ENCODE data around the gene KRT84. TPM values are rescaled to one million over a fixed set of nuclear protein-coding genes. Genes with fewer than 3 reads are reported as not detected.

KRT84 gene
- total RNA-seq, 1 experiment from 2014 or later, result not detected

DNA sequence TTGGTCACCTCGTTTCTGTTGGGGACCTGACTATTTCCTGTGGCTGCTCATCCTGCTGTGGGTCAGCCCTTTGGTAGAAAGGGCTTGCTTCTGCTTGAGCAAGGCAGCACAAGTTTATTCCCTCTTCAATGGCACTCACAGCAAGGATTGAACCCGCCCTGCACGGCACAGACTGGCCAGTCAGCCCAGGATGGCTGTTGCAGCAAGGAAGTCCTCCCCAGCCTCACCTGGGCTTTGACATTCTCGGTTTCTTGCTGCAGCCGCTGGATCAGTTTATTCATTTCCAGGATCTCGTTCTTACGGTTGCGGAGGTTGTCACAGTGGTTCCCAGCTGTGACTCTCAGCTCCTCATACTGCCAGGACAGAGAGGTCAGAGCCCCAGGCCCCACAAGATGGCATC, 11.2 kb upstream of the KRT84 start:
- no peak overlapping the region for H3K4me3 ChIP-seq
- H3K27me3 ChIP-seq, result no peaks in the 10 kb centered on the region
- no peaks in the 10 kb centered on the region for H3K9me3 ChIP-seq
- DNase-seq, result no peak
- H3K36me3 ChIP-seq, result no peaks in the 10 kb centered on the region

DNA sequence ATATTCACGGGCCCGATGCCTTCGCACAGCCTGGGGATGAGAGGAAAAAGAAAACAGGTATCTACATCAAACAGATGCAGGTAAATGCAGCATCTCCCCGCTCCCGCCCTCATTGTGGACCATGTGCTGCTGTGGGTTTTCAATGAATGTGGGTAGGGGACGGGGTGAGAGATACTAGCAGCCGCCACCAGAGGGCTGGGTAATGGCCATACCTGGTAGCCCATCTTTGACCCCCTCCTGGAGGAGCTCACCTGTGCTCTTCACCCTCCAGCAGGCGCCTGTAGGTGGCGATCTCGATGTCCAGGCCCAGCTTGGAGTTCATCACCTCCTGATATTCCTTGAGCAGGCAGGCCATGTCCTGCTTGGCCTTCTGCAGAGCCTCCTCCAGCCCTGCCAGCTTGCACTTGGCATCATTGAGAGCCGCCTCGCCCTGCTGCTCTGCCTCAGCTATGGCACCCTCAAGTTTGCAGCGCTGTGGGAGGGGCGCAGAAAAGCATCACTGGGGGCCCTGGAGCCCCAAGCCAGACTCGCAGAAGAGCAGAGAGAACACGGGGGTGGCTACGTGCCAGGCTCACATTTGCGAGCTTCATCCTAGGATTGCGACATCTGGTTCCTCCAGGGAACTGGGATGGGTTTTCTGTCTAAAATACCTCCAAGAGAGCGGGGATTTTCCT, 10.4 kb upstream of the KRT84 start:
- DNase-seq, result no peak
- Histone ChIP-seq H3K27me3 (no peaks in the 10 kb centered on the region), H3K4me3 (no peak overlapping the region), H3K9me3 (no peaks in the 10 kb centered on the region), H3K36me3 (no peaks in the 10 kb centered on the region)

DNA sequence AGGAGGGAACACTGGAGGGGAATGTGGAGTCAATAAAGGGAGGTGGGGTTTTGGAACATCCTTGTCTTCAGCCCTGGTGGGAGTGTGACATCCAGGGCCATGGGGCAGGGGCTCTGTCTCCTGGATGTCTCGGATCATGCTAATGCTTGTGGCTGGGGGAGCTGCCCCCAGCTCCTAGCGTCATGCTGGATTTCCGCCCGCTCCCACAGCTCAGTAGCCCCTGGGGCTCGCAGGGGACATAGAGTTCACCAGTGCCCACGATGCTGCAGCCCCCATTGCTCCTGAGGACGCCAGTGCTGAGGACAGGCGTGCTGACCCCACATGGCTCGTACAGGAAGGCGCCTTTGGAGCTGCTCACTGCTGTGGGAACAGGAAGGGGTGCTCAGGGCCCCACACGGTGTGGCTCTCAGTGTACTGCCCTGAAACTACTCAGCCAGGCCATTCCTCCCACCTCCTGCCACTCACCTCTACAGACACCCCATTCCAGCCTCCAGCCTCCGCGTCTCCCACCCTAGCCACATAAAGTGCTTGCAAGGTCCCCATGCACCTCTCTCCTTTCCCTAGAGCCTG, 9.5 kb upstream of the KRT84 start:
- H3K36me3 ChIP-seq, result no peaks in the 10 kb centered on the region
- no peak overlapping the region for H3K4me3 ChIP-seq
- no peaks in the 10 kb centered on the region for H3K9me3 ChIP-seq
- DNase-seq, result no peak
- H3K27me3 ChIP-seq, result no peaks in the 10 kb centered on the region

DNA sequence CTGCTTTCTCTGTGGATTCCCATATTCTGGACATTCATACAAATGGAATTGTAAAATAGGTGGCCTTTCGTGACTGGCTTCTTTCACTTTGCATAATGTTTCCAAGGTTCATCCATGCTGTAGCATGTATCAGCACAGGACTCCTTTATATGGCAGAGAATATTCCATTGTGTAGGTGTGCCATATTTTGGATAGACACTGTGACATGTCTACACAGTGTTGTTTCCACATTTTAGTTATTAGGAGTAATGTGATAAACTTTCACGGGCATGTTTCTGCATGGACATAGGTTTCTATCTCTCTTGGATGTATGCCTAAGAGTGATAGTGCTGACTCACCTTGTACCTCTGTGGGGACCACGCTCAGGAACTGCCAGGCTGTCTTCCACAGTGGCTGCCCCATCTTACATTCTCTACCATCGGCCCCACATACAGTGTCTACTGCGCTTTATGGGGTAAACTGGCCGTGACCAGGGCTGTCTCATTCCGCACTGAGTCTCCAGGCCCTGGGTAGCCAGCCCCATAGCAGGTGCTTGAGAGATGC, 7.1 kb upstream of the KRT84 start:
- Histone ChIP-seq H3K27me3 (no peaks in the 10 kb centered on the region), H3K36me3 (no peaks in the 10 kb centered on the region), H3K4me3 (no peak overlapping the region), H3K9me3 (no peaks in the 10 kb centered on the region)
- no peak for DNase-seq

DNA sequence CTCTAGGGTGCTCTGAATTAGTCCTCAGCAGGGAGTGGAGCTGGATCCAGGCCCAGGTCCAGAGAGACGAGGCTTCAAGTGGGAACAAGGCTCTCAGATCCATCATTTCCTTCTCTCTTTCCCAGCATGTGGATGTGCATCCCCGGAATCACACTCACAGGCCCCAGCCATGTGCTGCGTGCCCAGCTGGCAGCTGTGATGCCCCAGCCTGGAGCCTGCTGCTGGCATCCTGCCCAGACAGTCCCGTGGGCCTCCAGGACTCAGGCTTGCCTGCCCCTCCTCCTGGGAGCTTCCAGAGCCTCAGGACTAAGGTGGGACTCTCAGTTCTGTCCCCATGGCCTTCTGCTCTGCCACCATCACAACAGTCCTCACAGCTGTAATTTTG, 6.2 kb upstream of the KRT84 start:
- Histone ChIP-seq H3K27me3 (no peaks in the 10 kb centered on the region), H3K4me3 (no peak overlapping the region), H3K9me3 (no peaks in the 10 kb centered on the region), H3K36me3 (no peaks in the 10 kb centered on the region)
- peak; percentile 70 for DNase-seq

DNA sequence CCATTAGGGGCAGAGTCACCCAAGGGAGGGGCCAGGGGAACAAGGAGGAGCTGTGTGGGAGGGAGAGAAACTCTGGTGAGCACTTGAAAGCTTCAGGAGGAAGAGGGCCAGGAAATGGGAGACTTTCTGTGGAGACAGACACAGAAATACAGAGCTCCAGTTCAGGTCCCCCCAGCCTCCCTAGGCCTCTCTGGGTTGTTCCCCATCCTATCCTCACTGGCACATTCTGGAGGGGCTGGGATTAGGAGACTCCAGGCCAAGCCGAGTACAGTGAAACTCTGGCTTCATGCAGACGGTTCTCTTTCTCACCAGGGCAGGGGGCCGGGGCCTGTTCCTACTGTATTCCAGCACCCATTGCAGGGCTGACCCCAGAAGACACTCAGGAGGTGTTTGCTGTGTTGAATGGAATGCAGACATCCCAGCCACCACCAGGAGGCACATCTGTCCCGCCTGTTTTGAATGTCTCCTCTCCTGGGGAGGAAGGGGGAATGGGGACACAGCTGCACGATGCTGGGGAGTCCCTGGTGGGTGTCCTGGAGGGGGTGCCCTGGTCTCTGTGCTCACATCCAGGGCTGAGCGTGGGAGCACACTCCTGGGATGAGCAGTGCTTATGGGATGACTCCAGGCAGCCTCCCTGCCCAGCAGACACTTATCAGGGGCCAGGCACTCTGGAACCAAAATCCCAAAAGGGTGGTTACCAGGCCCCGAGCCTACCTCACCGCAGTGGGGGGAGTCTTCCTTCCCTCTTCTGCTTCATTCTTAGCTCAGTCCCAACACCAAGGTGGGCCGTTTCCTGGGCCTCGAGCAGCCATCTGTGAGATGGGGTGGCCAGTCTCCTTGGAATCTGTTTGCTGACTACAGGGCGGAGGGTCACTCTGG, 5.5 kb upstream of the KRT84 start:
- no peaks in the 10 kb centered on the region for H3K9me3 ChIP-seq
- no peaks in the 10 kb centered on the region for H3K27me3 ChIP-seq
- no peak overlapping the region for H3K4me3 ChIP-seq
- DNase-seq, result peak; percentile 16
- no peaks in the 10 kb centered on the region for H3K36me3 ChIP-seq

DNA sequence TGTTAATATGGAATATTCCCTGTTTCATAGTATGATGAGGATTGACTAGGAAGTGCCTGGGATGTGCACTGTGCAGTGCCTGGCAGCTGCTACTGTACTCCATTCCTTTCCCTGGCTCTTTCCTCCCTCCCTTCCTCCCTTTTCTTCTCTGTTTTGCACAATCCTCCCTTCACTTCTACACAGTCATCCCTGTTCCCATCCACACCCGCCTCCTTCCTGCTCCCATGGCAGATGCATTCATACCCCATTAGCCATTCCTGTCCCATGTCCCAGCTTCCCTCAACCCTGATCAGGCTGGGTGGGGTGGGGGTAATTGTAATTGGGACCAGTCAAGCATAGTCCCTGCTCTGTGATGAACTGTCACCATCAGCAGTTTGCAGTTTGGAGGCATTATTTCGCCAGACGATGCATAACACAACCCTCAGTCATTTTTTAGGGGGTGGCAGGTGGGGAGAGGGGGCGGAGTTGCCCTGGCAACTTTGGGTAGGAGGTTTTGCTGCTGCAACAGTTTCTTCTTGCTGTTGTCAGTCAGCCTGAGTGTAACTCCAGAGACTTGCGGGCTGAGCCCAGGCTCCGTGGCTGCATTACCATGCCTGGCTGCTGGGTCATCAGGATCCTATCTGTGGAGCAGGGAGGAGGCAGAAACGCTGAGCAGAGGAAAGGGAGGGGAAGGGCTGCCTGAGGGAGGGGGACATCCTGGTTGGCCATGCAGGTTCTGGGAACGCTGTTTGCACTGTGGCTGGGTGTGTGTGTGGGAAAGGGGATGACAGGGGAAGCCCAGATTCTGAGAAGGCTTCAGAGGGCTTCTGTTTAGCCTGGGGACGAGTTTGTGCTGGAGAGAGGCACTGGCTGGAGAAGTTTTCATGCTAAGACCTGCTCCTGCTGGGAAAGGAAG, 4.1 kb upstream of the KRT84 start:
- H3K36me3 ChIP-seq, result no peaks in the 10 kb centered on the region
- DNase-seq, result no peak
- H3K4me3 ChIP-seq, result no peak overlapping the region
- H3K27me3 ChIP-seq, result no peaks in the 10 kb centered on the region
- no peaks in the 10 kb centered on the region for H3K9me3 ChIP-seq

DNA sequence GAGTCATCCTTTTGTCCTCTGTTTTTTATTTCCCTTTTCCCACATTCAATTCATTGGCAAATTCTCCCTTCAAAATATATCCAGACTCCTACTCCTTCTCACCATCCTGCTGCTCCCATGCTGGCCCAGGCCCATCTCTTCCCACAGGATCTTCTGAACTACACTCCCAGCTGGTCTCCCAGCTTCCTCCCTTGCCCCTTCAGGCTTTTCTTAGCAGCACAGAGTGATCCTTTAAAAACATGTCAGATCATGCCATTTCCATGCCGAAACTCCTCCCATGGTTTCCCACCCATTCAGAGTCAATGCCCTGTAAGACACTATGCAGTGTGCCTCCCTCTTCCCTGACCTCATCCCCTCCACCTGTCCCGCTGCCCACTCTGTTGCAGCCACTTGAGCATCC, 2.4 kb upstream of the KRT84 start:
- DNase-seq, result no peak
- H3K27me3 ChIP-seq, result no peaks in the 10 kb centered on the region
- H3K36me3 ChIP-seq, result no peaks in the 10 kb centered on the region
- no peak overlapping the region for H3K4me3 ChIP-seq
- H3K9me3 ChIP-seq, result no peaks in the 10 kb centered on the region

DNA sequence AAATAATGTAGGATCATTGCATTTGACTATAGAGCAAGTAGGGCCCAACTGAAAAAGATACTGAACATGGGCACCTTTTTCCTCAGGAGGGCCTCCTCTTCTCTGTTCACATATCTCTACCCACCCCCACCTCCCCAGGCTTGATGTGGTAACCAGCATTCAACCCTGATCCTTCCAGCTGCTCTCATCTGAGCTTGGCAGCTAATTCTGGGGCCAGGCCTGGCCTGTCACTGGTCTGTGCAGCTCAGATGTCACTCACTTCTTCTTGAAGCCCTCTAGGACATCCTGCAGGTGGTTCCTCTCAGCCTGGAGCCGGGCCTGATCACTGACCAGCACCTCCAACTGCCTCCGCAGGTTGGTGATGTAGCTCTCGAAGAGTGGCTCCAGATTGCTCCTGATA, 2.1 kb downstream of the KRT84 start:
- Histone ChIP-seq H3K9me3 (no peaks in the 10 kb centered on the region), H3K27me3 (no peaks in the 10 kb centered on the region), H3K4me3 (no peak overlapping the region), H3K36me3 (no peaks in the 10 kb centered on the region)
- DNase-seq, result no peak

DNA sequence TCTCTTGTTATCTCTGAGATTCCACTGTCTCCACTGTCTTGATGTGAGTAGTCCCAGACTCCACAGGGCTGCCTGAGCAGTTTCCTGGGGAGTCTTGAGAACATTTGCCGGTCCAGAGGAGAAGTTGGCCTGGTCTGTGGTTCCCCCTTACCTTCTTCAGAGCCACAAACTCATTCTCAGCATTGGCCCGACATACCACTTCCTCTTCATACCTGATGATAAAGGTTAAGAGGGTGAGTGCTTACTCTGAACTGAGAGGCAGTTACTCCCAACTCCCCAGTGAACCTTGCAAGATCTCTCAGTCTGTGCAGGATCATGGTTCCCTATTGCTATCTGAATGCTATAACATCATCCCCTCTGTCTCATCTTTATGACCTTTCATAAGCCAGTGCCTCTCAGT, 2.6 kb downstream of the KRT84 start:
- DNase-seq, result no peak
- no peaks in the 10 kb centered on the region for H3K27me3 ChIP-seq
- no peak overlapping the region for H3K4me3 ChIP-seq

DNA sequence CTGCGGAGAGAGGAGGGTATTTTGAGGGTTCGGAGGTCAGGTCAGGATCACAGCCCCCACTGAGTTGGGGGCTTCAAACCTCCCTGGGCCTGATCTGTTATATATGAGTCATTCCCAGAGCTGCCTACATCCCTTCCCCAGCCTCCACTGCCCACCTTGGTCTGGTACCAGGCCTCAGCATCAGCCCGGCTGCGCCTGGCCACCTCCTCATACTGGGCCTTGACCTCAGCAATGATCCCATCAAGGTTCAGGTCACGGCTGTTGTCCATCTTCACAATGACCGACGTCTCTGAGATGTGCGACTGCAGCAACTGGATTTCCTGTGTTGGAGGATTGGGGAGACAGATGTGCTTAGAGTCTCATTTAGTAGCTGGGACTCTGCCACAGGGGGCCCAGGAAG, 4.2 kb downstream of the KRT84 start:
- no peak for DNase-seq
- Histone ChIP-seq H3K27me3 (no peaks in the 10 kb centered on the region), H3K36me3 (no peaks in the 10 kb centered on the region), H3K4me3 (no peak overlapping the region), H3K9me3 (no peaks in the 10 kb centered on the region)

More for the DNA sequence above, 2.6 kb downstream of the KRT84 start:
- Histone ChIP-seq H3K36me3 (no peaks in the 10 kb centered on the region), H3K9me3 (no peaks in the 10 kb centered on the region)

DNA sequence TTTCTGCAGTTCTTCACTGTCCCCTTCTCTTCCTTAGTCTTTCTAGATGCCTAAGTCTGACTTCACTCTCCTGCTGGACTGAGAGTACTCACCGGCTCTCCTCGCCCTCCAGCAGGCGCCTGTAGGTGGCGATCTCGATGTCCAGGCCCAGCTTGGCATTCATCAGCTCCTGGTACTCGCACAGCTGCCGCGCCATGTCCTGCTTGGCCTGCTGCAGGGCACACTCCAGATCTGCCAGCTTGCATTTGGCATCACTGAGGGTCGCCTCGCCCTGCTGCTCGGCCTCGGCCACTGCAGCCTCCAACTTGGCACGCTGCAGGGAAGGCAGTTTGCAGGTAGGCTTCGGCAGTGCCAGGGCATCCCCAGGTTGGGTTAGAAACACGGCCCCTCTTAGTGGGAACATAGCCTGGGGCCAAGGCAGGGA, 5.2 kb downstream of the KRT84 start:
- Histone ChIP-seq H3K27me3 (no peaks in the 10 kb centered on the region), H3K36me3 (no peaks in the 10 kb centered on the region), H3K9me3 (no peaks in the 10 kb centered on the region), H3K4me3 (no peak overlapping the region)
- peak; percentile 37 for DNase-seq

DNA sequence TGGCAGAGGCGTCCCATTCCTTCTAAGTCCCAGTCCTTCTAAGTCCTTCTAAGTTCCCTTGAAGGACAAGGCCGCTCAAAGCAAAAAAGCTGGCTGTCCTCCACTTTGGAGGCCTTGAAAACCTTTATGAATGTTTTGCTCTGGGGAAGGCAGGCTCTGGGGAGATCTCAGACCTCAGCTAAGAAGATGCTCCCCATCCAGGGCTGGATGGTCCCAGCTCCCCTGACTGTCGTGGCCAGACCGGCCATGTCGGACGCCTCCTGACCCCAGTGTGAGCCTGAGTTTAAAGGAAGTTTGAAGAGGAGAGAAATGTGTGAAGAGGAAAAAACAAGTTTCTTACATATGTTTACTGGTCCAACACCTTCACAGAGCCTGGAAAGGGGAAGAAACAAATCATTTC, 5.9 kb downstream of the KRT84 start:
- no peak for DNase-seq
- Histone ChIP-seq H3K27me3 (no peaks in the 10 kb centered on the region), H3K36me3 (no peaks in the 10 kb centered on the region), H3K4me3 (no peak overlapping the region), H3K9me3 (no peaks in the 10 kb centered on the region)

DNA sequence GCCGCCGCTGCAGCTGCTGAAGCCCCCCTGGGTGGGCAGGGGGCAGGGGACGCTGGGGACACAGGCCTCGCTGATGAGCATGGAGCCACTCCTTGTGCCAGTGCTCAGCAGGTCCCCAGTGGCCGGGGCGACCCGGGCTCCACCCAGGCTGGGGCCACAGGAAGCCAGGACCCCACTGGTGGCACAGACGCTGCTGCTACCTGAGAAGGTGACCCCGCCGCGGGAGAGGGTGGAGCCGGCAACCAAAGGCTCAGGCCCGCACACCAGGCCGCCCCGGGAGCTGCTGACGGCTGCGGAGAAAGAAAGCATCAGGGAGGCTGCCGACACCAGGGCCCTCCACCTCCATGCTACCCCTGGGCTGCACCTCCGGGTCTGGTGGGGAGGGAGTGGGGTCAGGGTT, 7.4 kb downstream of the KRT84 start:
- no peaks in the 10 kb centered on the region for H3K9me3 ChIP-seq
- H3K4me3 ChIP-seq, result no peak overlapping the region
- DNase-seq, result no peak
- H3K27me3 ChIP-seq, result no peaks in the 10 kb centered on the region
- H3K36me3 ChIP-seq, result no peaks in the 10 kb centered on the region

DNA sequence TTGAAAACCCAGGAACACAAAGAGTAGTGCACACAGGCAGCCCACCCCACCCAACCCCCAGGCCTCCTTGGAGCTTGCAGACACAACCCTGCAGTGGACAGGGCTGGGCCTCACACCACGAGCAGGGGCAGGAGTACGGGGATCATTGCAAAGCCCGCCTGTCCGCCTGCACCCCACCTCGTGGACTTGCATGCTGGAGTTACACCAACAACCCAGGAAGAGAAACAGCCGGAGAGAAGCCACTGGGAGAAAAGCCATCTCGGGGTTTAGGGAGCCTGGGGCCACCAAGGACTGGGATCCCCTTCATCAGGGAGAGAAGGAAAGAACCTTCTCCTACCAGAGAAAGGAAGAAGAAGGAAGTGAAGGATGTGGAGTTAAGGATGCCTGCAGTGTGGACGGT, 8.2 kb downstream of the KRT84 start:
- no peaks in the 10 kb centered on the region for H3K36me3 ChIP-seq
- no peak overlapping the region for H3K4me3 ChIP-seq
- DNase-seq, result no peak
- no peaks in the 10 kb centered on the region for H3K9me3 ChIP-seq
- H3K27me3 ChIP-seq, result no peaks in the 10 kb centered on the region

DNA sequence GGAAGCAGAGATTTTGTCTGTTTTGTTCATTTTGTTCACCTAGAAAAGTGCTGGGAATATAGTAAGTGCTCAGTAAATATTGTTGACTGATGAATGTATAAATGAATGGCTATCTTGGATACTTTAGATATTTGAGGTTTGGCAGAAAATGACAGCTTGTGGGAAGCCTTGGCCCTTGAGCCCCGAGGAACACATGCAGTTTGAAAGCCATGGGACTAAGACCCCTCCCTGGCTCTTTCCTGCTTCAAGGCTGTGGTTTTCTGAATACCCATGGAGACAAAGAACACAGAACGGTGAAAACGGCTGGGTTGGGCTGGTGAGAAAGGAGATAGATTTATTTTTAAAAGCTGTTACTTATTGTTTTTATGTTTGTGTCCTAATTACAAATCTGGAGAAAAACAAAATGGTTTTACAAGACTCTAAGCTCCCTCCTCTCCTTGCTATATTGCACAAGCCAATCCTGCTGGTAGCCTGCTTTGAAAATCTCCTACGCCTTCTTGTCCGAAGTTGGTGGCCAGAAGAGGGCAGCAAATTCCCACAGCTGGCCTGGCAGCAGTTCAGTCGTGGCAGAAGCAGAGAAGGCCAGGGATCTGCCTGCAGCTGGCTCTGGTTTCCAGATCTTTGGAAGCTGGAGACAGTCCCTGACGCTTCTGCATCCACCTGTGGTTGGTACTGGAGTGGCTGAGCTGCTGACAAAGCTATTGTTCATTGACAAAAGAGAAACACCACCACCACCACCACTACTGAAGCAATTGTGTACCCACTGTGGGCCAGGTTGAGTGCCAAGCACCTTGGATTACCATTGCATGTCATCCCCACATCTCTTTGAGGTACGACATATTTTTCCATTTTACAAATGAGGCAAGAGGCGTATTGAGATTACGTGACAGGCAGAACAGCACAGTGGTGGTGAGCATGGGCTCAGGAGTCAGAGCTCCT, 13.0 kb downstream of the KRT84 start:
- peak; percentile 77 for DNase-seq
- Histone ChIP-seq H3K4me3 (no peak overlapping the region), H3K27me3 (no peaks in the 10 kb centered on the region)

More for the DNA sequence above, 13.0 kb downstream of the KRT84 start:
- no peaks in the 10 kb centered on the region for H3K36me3 ChIP-seq
- H3K9me3 ChIP-seq, result no peaks in the 10 kb centered on the region

Measured in MG63 (cell line).